Kidney (tissue), 14 donors: ENCODE results near the gene TRAF4. TPM values are rescaled to one million over a fixed set of nuclear protein-coding genes. Genes with fewer than 3 reads are reported as not detected.

Experiments used
- DNase-seq, 5 donors: peaks; one replicate each; pipeline ENCODE4 v3.0.0-alpha.2; 2013 to 2020
- FAIRE-seq: peaks from 2 replicates; lab custom pipeline; 2012; peaks lifted over from hg19 to GRCh38; lab: Jason Lieb, UNC
- H3K27ac ChIP-seq, 2 donors: one replicate each; pipeline ENCODE4 v1.7.0; 2013; ENCODE audit warnings: low read depth in 2 of 2, low read length in 2 of 2, inconsistent platforms in 1 of 2
- H3K27me3 ChIP-seq: one replicate; pipeline ENCODE4 v1.7.1; 2013; ENCODE audit warnings: low read length, inconsistent platforms; ENCODE audit not compliant: control insufficient read depth, insufficient read depth
- H3K36me3 ChIP-seq, 3 donors: one replicate each; pipeline versions ENCODE4 v1.7.0 to v1.7.1; 2013; ENCODE audit warnings: low read length in 3 of 3, control low read depth in 1 of 3, inconsistent platforms in 1 of 3; ENCODE audit not compliant: insufficient read depth in 3 of 3, control insufficient read depth in 2 of 3
- H3K4me1 ChIP-seq, 3 donors: one replicate each; pipeline versions ENCODE4 v1.7.0 to v1.7.1; 2013; ENCODE audit warnings: low read length in 3 of 3, inconsistent platforms in 1 of 3, low read depth in 1 of 3; ENCODE audit not compliant: control insufficient read depth in 2 of 3, insufficient read depth in 2 of 3
- H3K4me3 ChIP-seq, 3 donors: one replicate each; pipeline versions ENCODE4 v1.7.0 to v1.8.1; 2013; ENCODE audit warnings: low read length in 3 of 3, control low read depth in 1 of 3, inconsistent platforms in 1 of 3
- H3K9ac ChIP-seq, 3 donors: one replicate each; pipeline versions ENCODE4 v1.7.0 to v1.7.1; 2013; ENCODE audit warnings: low read length in 3 of 3, control low read depth in 1 of 3, inconsistent platforms in 1 of 3
- H3K9me3 ChIP-seq, 3 donors: one replicate each; pipeline versions ENCODE4 v1.7.0 to v1.7.1; 2013; ENCODE audit warnings: low read length in 3 of 3, control low read depth in 1 of 3, inconsistent platforms in 1 of 3; ENCODE audit not compliant: control insufficient read depth in 2 of 3, insufficient read depth in 1 of 3
- intact Hi-C: fragments of 100-400 bp; cut with DNase I; formaldehyde crosslinking; loops from one replicate; pipeline ENCODE4 v1.11.1; 2022
- polyA plus RNA-seq: library from polyadenylated mRNA; stranded (reverse); fragments of 350-450 nt; fragmentation: Illumina TruSeq; extraction: RNeasy Lipid Tissue Mini Kit (QIAGEN cat#74804); gene quantifications from one replicate; pipeline ENCODE4 v1.2.3, GENCODE V29; 2014; ENCODE audit warnings: low read depth, low replicate concordance; ENCODE audit not compliant: insufficient read depth
- total RNA-seq: library from RNA; stranded (reverse); fragmentation: NEBNext Ultra II Directional; extraction: Animal tissue kit (Norgen Biotek cat#: 25700); gene quantifications from one replicate; pipeline ENCODE4 v1.2.1, GENCODE V29; 2021
- TF ChIP-seq, protein P1 (sequence below): IDR thresholded peaks from 3 replicates; pipeline ENCODE4 v1.5.1; 2012; ENCODE audit warnings: mild to moderate bottlenecking, moderate library complexity, borderline replicate concordance; ENCODE audit not compliant: insufficient read depth; ENCODE audit errors: extremely low read depth
- donor health status: control.
- donor health status: control.
- donor health status: control.
- donor health status: control.
- donor health status: control.
- donor health status: DM: yes; HTN: yes; CAD: no.
- donor health status: Normal renal cell carcinoma (clear cell type).

The TRAF4 gene
- total and polyA plus RNA-seq, 2 donors from 2014 or later, result 53.4 to 118 TPM

DNA sequence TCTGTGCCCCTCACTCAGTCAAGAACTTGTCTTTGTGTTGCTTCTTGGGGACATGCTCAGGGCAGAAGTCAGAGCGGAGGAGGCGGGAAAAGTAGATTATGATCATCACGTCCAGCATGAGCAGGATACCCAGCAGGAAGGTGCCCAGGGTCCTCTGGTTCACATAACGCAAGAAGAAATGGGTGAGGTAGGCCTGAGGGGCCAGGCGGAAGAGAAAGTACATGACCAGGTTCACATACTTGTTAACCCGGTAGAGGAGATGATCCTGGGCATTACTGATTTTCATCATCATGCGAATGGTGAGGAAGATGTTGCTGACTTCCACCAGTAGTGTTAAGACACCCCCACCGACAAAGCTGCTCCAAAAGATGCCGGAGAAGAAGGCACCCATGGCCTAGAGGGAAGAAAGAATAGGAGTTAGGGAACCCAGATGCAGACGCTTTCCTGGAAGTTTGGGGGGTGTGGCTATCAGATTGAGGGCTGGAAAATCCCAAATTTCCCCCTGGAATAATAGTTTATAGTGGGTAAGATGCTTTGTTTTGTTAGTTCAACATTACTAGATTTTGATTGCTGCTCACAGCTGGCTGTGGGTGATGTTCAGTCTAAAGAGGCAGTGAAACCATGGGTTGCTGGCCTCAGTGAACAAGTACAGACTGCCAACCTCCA is 19.2 kb upstream of the TRAF4 start:
- FAIRE-seq, result no peak
- Histone ChIP-seq H3K9me3 (no peaks in the 10 kb centered on the region), H3K4me3 (peak overlapping the region in 1 of 3 donors; percentile 36), H3K27me3 (no peaks in the 10 kb centered on the region), H3K4me1 (peaks cover 0 to 29% (median 8%) of the 10 kb centered on the region in 3 donors), H3K9ac (no peak overlapping the region), H3K27ac (no peak overlapping the region), H3K36me3 (peaks cover 8 to 23% (median 16%) of the 10 kb centered on the region in 3 donors)
- intact Hi-C loops, result no loop called here
- DNase-seq, result no peak
- TF ChIP-seq, protein P1, sequence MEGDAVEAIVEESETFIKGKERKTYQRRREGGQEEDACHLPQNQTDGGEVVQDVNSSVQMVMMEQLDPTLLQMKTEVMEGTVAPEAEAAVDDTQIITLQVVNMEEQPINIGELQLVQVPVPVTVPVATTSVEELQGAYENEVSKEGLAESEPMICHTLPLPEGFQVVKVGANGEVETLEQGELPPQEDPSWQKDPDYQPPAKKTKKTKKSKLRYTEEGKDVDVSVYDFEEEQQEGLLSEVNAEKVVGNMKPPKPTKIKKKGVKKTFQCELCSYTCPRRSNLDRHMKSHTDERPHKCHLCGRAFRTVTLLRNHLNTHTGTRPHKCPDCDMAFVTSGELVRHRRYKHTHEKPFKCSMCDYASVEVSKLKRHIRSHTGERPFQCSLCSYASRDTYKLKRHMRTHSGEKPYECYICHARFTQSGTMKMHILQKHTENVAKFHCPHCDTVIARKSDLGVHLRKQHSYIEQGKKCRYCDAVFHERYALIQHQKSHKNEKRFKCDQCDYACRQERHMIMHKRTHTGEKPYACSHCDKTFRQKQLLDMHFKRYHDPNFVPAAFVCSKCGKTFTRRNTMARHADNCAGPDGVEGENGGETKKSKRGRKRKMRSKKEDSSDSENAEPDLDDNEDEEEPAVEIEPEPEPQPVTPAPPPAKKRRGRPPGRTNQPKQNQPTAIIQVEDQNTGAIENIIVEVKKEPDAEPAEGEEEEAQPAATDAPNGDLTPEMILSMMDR, result no peak

DNA sequence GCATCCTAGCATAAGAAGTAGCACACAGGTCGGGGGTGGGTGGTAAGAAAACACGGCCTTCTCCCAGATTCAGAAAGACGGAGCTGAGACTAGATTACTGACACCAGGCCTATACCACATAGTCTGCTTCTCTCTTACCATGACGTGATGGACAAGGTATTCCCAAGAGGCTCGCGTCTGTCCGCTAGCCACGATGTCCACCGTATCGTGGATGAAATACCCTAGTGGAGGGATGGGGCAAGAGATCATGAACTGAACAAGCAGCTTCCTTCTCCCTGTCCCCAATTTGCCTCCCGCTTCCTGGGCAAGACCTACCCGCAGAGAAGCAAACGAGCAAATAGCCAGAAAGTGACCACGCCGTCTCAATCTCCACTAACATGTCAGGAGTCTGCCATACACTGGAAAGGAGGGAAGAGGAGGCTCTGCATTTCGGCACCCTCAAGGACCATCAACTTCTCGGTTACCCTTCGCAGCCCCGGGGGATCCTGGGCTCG is 18.6 kb upstream of the TRAF4 start:
- no peak for FAIRE-seq
- Histone ChIP-seq H3K4me1 (peaks cover 0 to 29% (median 8%) of the 10 kb centered on the region in 3 donors), H3K36me3 (peaks cover 8 to 23% (median 16%) of the 10 kb centered on the region in 3 donors), H3K9me3 (no peaks in the 10 kb centered on the region), H3K9ac (peak overlapping the region in 2 of 3 donors; percentile 67 to 68), H3K27ac (peak overlapping the region in 1 of 2 donors; percentile 67), H3K4me3 (peak overlapping the region; percentile 36 to 66 (median 45)), H3K27me3 (no peaks in the 10 kb centered on the region)
- DNase-seq, result peak in 2 of 5 donors; percentile 14 to 63
- TF ChIP-seq, protein P1, result no peak
- intact Hi-C loops, result no loop called here

DNA sequence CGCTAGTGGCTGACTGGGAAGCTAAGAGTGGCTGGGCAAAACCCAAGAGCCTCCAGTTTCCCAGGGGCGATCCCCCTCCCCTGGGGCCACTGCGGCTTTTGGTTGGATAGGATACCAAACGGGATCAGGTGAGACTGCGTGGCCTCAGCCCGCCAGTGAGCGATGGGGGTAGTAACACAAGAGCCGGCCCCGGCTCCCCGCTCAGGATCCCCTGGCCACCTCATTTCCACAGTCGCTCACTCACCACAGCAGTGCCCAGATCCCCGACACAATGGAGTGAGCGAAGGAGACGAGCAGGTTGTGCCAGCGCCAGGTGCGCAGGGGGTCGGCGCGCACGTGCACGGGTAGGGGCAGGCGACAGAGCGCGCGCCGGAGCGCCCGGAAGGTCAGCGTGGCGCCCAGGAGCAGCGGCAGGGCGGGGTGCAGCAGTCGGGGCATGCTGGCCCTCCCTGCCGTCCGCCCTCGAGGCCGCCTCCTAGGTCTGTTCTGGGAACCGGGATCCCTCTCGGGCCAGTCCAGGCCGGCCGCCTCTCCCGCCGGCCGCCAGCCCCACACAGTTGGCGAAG is 18.1 kb upstream of the TRAF4 start:
- peak overlapping the region in 1 of 3 donors; percentile 67 for H3K9ac ChIP-seq
- H3K27ac ChIP-seq, result peak overlapping the region; percentile 56 to 67
- no peaks in the 10 kb centered on the region for H3K27me3 ChIP-seq
- TF ChIP-seq, protein P1, result peak; percentile 11
- H3K4me1 ChIP-seq, result peaks cover 0 to 25% (median 5%) of the 10 kb centered on the region in 3 donors
- peak overlapping the region; percentile 41 to 66 (median 45) for H3K4me3 ChIP-seq
- peaks cover 8 to 23% (median 16%) of the 10 kb centered on the region in 3 donors for H3K36me3 ChIP-seq
- FAIRE-seq, result no peak
- no peaks in the 10 kb centered on the region for H3K9me3 ChIP-seq
- DNase-seq, result peak in 3 of 5 donors; percentile 53 to 81 (median 65)
- intact Hi-C loops, result no loop called here
